Neural crest cell (in vitro differentiated cells): ENCODE results near the gene SLC29A4. TPM values are rescaled to one million over a fixed set of nuclear protein-coding genes. Genes with fewer than 3 reads are reported as not detected.
"Not testable (repeated sequence)": the region's sequence is repeated elsewhere in the genome, so short reads cannot be mapped to it uniquely, and the experiment has no call there.

Experiments used
- DNase-seq: peaks from one replicate; pipeline ENCODE4 v3.0.0; 2021; ENCODE audit warnings: low read depth, mixed read lengths, low spot score
- H3K27ac Mint-ChIP-seq: one replicate; pipeline ENCODE4 v1.8.0; 2021; ENCODE audit warnings: mild to moderate bottlenecking, mixed read lengths; ENCODE audit not compliant: unreplicated experiment
- H3K27me3 Mint-ChIP-seq: 2 replicates; pipeline ENCODE4 v1.8.0; 2021; ENCODE audit warnings: low read depth, mild to moderate bottlenecking, mixed read lengths
- H3K36me3 Mint-ChIP-seq: 2 replicates; pipeline ENCODE4 v1.8.0; 2021; ENCODE audit warnings: low read depth, mild to moderate bottlenecking, mixed read lengths
- H3K4me1 Mint-ChIP-seq: 2 replicates; pipeline ENCODE4 v1.8.0; 2021; ENCODE audit warnings: mixed read lengths
- H3K4me3 Mint-ChIP-seq: one replicate; pipeline ENCODE4 v1.8.0; 2021; ENCODE audit warnings: mild to moderate bottlenecking, mixed read lengths
- H3K9me3 Mint-ChIP-seq: 2 replicates; pipeline ENCODE4 v1.8.0; 2021; ENCODE audit warnings: mixed read lengths
- total RNA-seq: library from RNA; stranded (reverse); gene quantifications from 2 replicates; pipeline ENCODE4 v1.2.1, GENCODE V29; 2021
- TF ChIP-seq, protein P1 (sequence below): fragments of 200-600 bp; sonication (generic); conservative IDR thresholded peaks from 2 replicates; pipeline ENCODE4 v1.5.0; 2021; ENCODE audit warnings: antibody characterized with exemption, mild to moderate bottlenecking

SLC29A4 gene
- total RNA-seq, 1 donor from 2014 or later = 40.0 TPM

GRCh38 chr7:5309146-5309545, 26.4 kb downstream of the SLC29A4 start:
- peaks cover 9% of the 10 kb centered on the region for H3K36me3 Mint-ChIP-seq
- H3K4me3 Mint-ChIP-seq = no peak overlapping the region
- no peak overlapping the region for H3K27ac Mint-ChIP-seq
- DNase-seq = no peak
- TF ChIP-seq, protein P1, sequence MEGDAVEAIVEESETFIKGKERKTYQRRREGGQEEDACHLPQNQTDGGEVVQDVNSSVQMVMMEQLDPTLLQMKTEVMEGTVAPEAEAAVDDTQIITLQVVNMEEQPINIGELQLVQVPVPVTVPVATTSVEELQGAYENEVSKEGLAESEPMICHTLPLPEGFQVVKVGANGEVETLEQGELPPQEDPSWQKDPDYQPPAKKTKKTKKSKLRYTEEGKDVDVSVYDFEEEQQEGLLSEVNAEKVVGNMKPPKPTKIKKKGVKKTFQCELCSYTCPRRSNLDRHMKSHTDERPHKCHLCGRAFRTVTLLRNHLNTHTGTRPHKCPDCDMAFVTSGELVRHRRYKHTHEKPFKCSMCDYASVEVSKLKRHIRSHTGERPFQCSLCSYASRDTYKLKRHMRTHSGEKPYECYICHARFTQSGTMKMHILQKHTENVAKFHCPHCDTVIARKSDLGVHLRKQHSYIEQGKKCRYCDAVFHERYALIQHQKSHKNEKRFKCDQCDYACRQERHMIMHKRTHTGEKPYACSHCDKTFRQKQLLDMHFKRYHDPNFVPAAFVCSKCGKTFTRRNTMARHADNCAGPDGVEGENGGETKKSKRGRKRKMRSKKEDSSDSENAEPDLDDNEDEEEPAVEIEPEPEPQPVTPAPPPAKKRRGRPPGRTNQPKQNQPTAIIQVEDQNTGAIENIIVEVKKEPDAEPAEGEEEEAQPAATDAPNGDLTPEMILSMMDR = no peak
- H3K9me3 Mint-ChIP-seq = no peaks in the 10 kb centered on the region
- H3K4me1 Mint-ChIP-seq = no peaks in the 10 kb centered on the region
- no peaks in the 10 kb centered on the region for H3K27me3 Mint-ChIP-seq

- Mint-ChIP-seq H3K27ac (peak overlapping the region; percentile 88), H3K36me3 (peaks cover 9% of the 10 kb centered on the region), H3K4me1 (no peaks in the 10 kb centered on the region), H3K4me3 (no peak overlapping the region), H3K9me3 (no peaks in the 10 kb centered on the region), H3K27me3 (no peaks in the 10 kb centered on the region)
- TF ChIP-seq, protein P1 = no peak
- DNase-seq = no peak
Observed at GRCh38 chr7:5310822-5311405, 28.2 kb downstream of the SLC29A4 start.

GRCh38 chr7:5312276-5313070, 29.7 kb downstream of the SLC29A4 start:
- H3K4me1 Mint-ChIP-seq, H3K4me3 Mint-ChIP-seq, H3K27me3 Mint-ChIP-seq, H3K27ac Mint-ChIP-seq, H3K9me3 Mint-ChIP-seq, DNase-seq: not testable (repeated sequence)
- peaks cover 12% of the 10 kb centered on the region for H3K36me3 Mint-ChIP-seq

GRCh38 chr7:5313076-5313885, 30.5 kb downstream of the SLC29A4 start:
- H3K4me3 Mint-ChIP-seq, H3K27me3 Mint-ChIP-seq, DNase-seq, H3K4me1 Mint-ChIP-seq, H3K27ac Mint-ChIP-seq, H3K9me3 Mint-ChIP-seq: not testable (repeated sequence)
- peaks cover 16% of the 10 kb centered on the region for H3K36me3 Mint-ChIP-seq

DNA sequence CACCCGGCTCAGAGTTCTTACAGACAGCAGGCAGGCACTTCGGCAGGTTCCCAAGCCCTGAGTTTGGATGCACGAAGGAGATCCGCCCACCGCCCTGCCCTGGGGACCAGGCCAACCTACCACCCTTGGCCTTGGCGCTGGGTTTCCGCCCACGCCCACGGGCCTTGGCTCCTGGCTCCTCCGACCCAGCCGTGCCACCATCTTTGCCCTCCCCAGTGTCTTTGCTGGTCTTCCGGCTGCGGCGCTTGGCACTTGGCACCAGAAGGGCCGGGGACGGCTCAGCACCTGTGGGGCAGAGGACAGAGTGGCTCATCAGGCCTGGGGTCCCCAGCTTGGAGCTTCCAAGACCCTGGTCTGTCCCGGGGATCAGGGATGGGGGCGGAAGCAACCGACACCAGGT, 32.1 kb downstream of the SLC29A4 start:
- H3K36me3 Mint-ChIP-seq = peaks cover 29% of the 10 kb centered on the region
- no peak overlapping the region for H3K27ac Mint-ChIP-seq
- H3K4me1 Mint-ChIP-seq = no peaks in the 10 kb centered on the region
- TF ChIP-seq, protein P1 = no peak
- H3K27me3 Mint-ChIP-seq = no peaks in the 10 kb centered on the region
- DNase-seq = no peak
- H3K4me3 Mint-ChIP-seq = no peak overlapping the region
- peaks cover 9% of the 10 kb centered on the region for H3K9me3 Mint-ChIP-seq

DNA sequence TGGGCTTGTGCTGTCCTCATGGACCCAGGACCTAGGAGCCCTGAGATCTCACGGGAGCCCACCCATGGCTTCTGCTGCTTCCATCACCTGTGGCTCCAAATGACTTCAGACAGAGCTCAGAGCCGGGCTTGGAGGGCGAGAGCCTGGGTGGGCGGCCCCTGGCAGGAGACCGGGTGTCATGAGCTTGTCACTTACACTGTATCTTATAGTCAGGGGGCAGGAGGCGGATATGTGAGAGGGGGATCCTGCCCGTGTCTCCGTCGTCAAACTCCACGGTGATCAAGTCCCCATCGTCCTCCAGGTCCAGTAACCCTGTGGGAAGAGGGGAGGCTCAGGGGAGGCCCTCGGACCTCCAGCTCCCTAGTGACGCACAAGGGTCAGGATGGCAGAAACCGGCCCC, 33.0 kb downstream of the SLC29A4 start:
- H3K4me1 Mint-ChIP-seq = no peaks in the 10 kb centered on the region
- peaks cover 31% of the 10 kb centered on the region for H3K36me3 Mint-ChIP-seq
- H3K27ac Mint-ChIP-seq = no peak overlapping the region
- no peak overlapping the region for H3K4me3 Mint-ChIP-seq
- no peaks in the 10 kb centered on the region for H3K27me3 Mint-ChIP-seq
- DNase-seq = no peak
- peaks cover 12% of the 10 kb centered on the region for H3K9me3 Mint-ChIP-seq
- TF ChIP-seq, protein P1 = no peak

DNA sequence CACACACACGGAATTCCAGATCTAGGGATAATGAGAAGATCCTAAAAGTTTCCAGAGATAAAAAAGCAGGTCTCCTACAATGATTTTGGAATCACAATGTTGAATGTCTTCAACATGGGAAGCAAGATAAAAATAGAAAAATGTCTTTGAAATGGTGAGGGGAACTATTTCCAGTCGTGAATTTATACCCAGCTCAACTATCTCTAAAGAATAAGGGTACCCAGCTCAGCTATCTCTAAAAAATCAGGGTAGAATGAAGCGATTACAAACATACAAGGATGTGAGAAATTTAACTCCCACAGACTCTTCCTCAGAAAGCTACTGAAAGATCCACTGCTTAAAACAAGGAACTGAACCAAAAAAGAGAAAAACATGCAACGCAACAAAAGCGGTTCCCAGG, 35.9 kb downstream of the SLC29A4 start:
- H3K36me3 Mint-ChIP-seq = peaks cover 33% of the 10 kb centered on the region
- not testable (repeated sequence) for H3K27ac Mint-ChIP-seq, H3K4me3 Mint-ChIP-seq

More for the DNA sequence above, 35.9 kb downstream of the SLC29A4 start:
- not testable (repeated sequence) for H3K27me3 Mint-ChIP-seq, H3K4me1 Mint-ChIP-seq, DNase-seq
- peaks cover 12% of the 10 kb centered on the region for H3K9me3 Mint-ChIP-seq
